Uterus (tissue), 2 donors: ENCODE data around the gene PHB1.

Experiments
- CTCF ChIP-seq, 4 experiments: fragments of 200-600 bp in 2 of 4; fragments of 450-650 bp in 2 of 4; sonication (generic) in 2 of 4; IDR thresholded peaks; one replicate each; pipeline ENCODE4 v1.5.1; 2016 to 2019; ENCODE audit warnings: antibody characterized with exemption in 4 of 4, mild to moderate bottlenecking in 2 of 4, moderate library complexity in 1 of 4
- POLR2A ChIP-seq, 2 donors: fragments of 450-650 bp; IDR thresholded peaks; one replicate each; pipeline ENCODE4 v1.6.1; 2016; ENCODE audit warnings: antibody characterized with exemption in 2 of 2, mild to moderate bottlenecking in 1 of 2, moderate library complexity in 1 of 2

- TF ChIP-seq CTCF (IDR thresholded peaks at IDR 0.05): no peak
- no peak for TF ChIP-seq POLR2A (IDR thresholded peaks at IDR 0.05)
Observed at GRCh38 chr17:49384951-49385350, 29.7 kb downstream of the PHB1 start.
